H1 (cell line): ENCODE results near the gene MOB2. TPM values are rescaled to one million over a fixed set of nuclear protein-coding genes. Genes with fewer than 3 reads are reported as not detected.

Source experiments
- CTCF ChIA-PET: fragments of 300-600 bp; sonication (Branson Sonifier 250); formaldehyde crosslinking; loops from one replicate; lab custom pipeline; 2021; ENCODE audit not compliant: partially characterized antibody; lab: Charles Lee
- POLR2A ChIA-PET: fragments of 300-600 bp; sonication (Branson Sonifier 250); formaldehyde crosslinking; loops from one replicate; lab custom pipeline; 2021; ENCODE audit warnings: inconsistent platforms; ENCODE audit not compliant: partially characterized antibody; lab: Charles Lee
- DNase-seq, 2 experiments: peaks; one replicate each; pipeline versions ENCODE4 v3.0.0 to v3.0.0-alpha.2; 2010 to 2022; ENCODE audit warnings: low spot score in 2 of 2, low read depth in 1 of 2, mixed read lengths in 1 of 2
- FAIRE-seq: peaks from 2 replicates; lab custom pipeline; 2011; peaks lifted over from hg19 to GRCh38; lab: Jason Lieb, UNC
- H2AFZ ChIP-seq: 2 replicates; pipeline ENCODE4 v1.8.1; 2012; ENCODE audit warnings: low read length, inconsistent platforms
- H2AK5ac ChIP-seq: 2 replicates; pipeline ENCODE4 v1.6.1; 2013; ENCODE audit warnings: low read depth, low read length
- H2BK120ac ChIP-seq: replicated peaks from 2 replicates; pipeline ENCODE3; 2013; ENCODE audit warnings: low read depth, low read length, inconsistent platforms
- H2BK12ac ChIP-seq: 2 replicates; pipeline ENCODE4 v1.6.1; 2013; ENCODE audit warnings: low read depth, low read length
- H2BK15ac ChIP-seq: 2 replicates; pipeline ENCODE4 v1.6.1; 2013; ENCODE audit warnings: low read length
- H2BK20ac ChIP-seq: 2 replicates; pipeline ENCODE4 v1.6.1; 2013; ENCODE audit warnings: low read length
- H2BK5ac ChIP-seq: 2 replicates; pipeline ENCODE4 v1.6.1; 2013; ENCODE audit warnings: low read depth, low read length
- H3K14ac ChIP-seq: 2 replicates; pipeline ENCODE4 v1.6.1; 2013; ENCODE audit warnings: inconsistent platforms; ENCODE audit not compliant: insufficient read length
- H3K18ac ChIP-seq: 2 replicates; pipeline ENCODE4 v1.6.1; 2013; ENCODE audit warnings: low read length; ENCODE audit errors: extremely low read depth
- H3K23ac ChIP-seq: 2 replicates; pipeline ENCODE4 v1.6.1; 2013; ENCODE audit warnings: inconsistent platforms; ENCODE audit not compliant: insufficient read length
- H3K23me2 ChIP-seq: 2 replicates; pipeline ENCODE4 v1.6.1; 2013; ENCODE audit warnings: low read depth, low read length
- H3K27ac ChIP-seq: 2 replicates; pipeline ENCODE4 v1.6.1; 2011; ENCODE audit warnings: low read depth, low read length, inconsistent platforms
- H3K27me3 ChIP-seq, 4 experiments: replicated peaks in 1 of 4; 1 replicate in 1 of 4; 2 replicates in 3 of 4; pipeline versions ENCODE4 v1.6.1 to v1.8.1; 2011 to 2013; ENCODE audit warnings: low read length in 3 of 4, mild to moderate bottlenecking in 3 of 4, inconsistent platforms in 2 of 4, mixed read lengths in 2 of 4, moderate library complexity in 1 of 4; ENCODE audit not compliant: control insufficient read depth in 3 of 4, insufficient read depth in 3 of 4; ENCODE audit errors: extremely low read depth in 1 of 4
- H3K36me3 ChIP-seq, 4 experiments: 2 replicates each; pipeline versions ENCODE4 v1.6.1 to v1.8.1; 2011 to 2013; ENCODE audit warnings: mild to moderate bottlenecking in 4 of 4, low read length in 3 of 4, moderate library complexity in 2 of 4, control low read depth in 1 of 4, inconsistent platforms in 1 of 4; ENCODE audit not compliant: insufficient read depth in 4 of 4, control insufficient read depth in 2 of 4
- H3K4ac ChIP-seq: replicated peaks from 2 replicates; pipeline ENCODE3; 2013; ENCODE audit warnings: low read length, low read depth, mixed read lengths, inconsistent platforms; ENCODE audit not compliant: insufficient read length
- H3K4me1 ChIP-seq, 4 experiments: replicated peaks in 1 of 4; 1 replicate in 1 of 4; 2 replicates in 3 of 4; pipeline versions ENCODE4 v1.6.1 to v1.8.1; 2011 to 2013; ENCODE audit warnings: low read length in 3 of 4, inconsistent platforms in 2 of 4, mixed read lengths in 1 of 4; ENCODE audit not compliant: insufficient read depth in 4 of 4, control insufficient read depth in 3 of 4
- H3K4me2 ChIP-seq, 2 experiments: 2 replicates each; pipeline versions ENCODE4 v1.6.1 to v1.8.1; 2011 to 2013; ENCODE audit warnings: low read depth in 2 of 2, low read length in 2 of 2, control low read depth in 1 of 2, inconsistent platforms in 1 of 2, mild to moderate bottlenecking in 1 of 2; ENCODE audit not compliant: insufficient read depth in 1 of 2
- H3K4me3 ChIP-seq, 4 experiments: fragments of 200-600, 300-600 bp in 1 of 4; sonication (generic), shearing (Covaris generic), sonication (Bioruptor Twin) in 1 of 4; 2 replicates each; pipeline versions ENCODE4 v1.5.1 to v1.8.1; 2011 to 2016; ENCODE audit warnings: low read length in 4 of 4, low read depth in 3 of 4, control low read depth in 2 of 4, inconsistent platforms in 2 of 4, mild to moderate bottlenecking in 2 of 4, mixed read lengths in 1 of 4, moderate library complexity in 1 of 4; ENCODE audit not compliant: insufficient read depth in 2 of 4; ENCODE audit errors: extremely low read depth in 1 of 4
- H3K56ac ChIP-seq: replicated peaks from 2 replicates; pipeline ENCODE3; 2013; ENCODE audit warnings: low read depth, mild to moderate bottlenecking, mixed read lengths, low read length, inconsistent platforms; ENCODE audit not compliant: insufficient read length
- H3K79me1 ChIP-seq: 2 replicates; pipeline ENCODE4 v1.6.1; 2013; ENCODE audit warnings: low read depth, low read length, control low read depth
- H3K79me2 ChIP-seq, 2 experiments: 2 replicates each; pipeline versions ENCODE4 v1.6.1 to v1.8.1; 2012 to 2013; ENCODE audit warnings: low read length in 2 of 2, mild to moderate bottlenecking in 2 of 2, inconsistent platforms in 1 of 2; ENCODE audit not compliant: insufficient read depth in 2 of 2, control insufficient read depth in 1 of 2
- H3K9ac ChIP-seq, 4 experiments: replicated peaks in 1 of 4; 1 replicate in 1 of 4; 2 replicates in 3 of 4; pipeline versions ENCODE4 v1.6.1 to v1.8.1; 2011 to 2013; ENCODE audit warnings: low read depth in 3 of 4, low read length in 3 of 4, control low read depth in 2 of 4, mild to moderate bottlenecking in 2 of 4, moderate library complexity in 2 of 4, inconsistent platforms in 1 of 4; ENCODE audit errors: extremely low read depth in 1 of 4
- H3K9me3 ChIP-seq, 2 experiments: 2 replicates each; pipeline versions ENCODE4 v1.6.1 to v1.8.1; 2012 to 2013; ENCODE audit warnings: mild to moderate bottlenecking in 2 of 2, moderate library complexity in 2 of 2, control low read depth in 1 of 2, inconsistent platforms in 1 of 2, low read depth in 1 of 2, low read length in 1 of 2, mixed read lengths in 1 of 2; ENCODE audit not compliant: insufficient read depth in 2 of 2
- H4K20me1 ChIP-seq, 2 experiments: replicated peaks in 1 of 2; 2 replicates each; pipeline versions ENCODE3 to v1.8.1; 2011 to 2013; ENCODE audit warnings: inconsistent platforms in 2 of 2, low read length in 2 of 2, mild to moderate bottlenecking in 1 of 2; ENCODE audit not compliant: insufficient read depth in 2 of 2, control insufficient read depth in 1 of 2
- H4K5ac ChIP-seq: 2 replicates; pipeline ENCODE4 v1.6.1; 2013; ENCODE audit warnings: low read length, low read depth, mixed read lengths, inconsistent platforms; ENCODE audit not compliant: insufficient read length
- H4K8ac ChIP-seq: 2 replicates; pipeline ENCODE4 v1.8.0; 2013; ENCODE audit warnings: mild to moderate bottlenecking, moderate library complexity, low read length, inconsistent platforms; ENCODE audit not compliant: insufficient read depth; ENCODE audit errors: extremely low read depth
- H4K91ac ChIP-seq: replicated peaks from 2 replicates; pipeline ENCODE3; 2013; ENCODE audit warnings: low read length, mixed read lengths, inconsistent platforms; ENCODE audit not compliant: insufficient read length
- BACH1 ChIP-seq: IDR thresholded peaks from 2 replicates; pipeline ENCODE4 v1.6.1; 2012; ENCODE audit warnings: low read length, improper control_type of control experiment
- CHD2 ChIP-seq: IDR thresholded peaks from 2 replicates; pipeline ENCODE4 v1.6.1; 2012; ENCODE audit warnings: low read length, improper control_type of control experiment
- HDAC2 ChIP-seq, 2 experiments: fragments of 300-600 bp in 1 of 2; sonication (generic) in 1 of 2; IDR thresholded peaks; 2 replicates each; pipeline ENCODE4 v1.6.1; 2011 to 2012; ENCODE audit warnings: low read depth in 2 of 2, low read length in 2 of 2, mild to moderate bottlenecking in 2 of 2, moderate library complexity in 2 of 2, borderline replicate concordance in 1 of 2, inconsistent platforms in 1 of 2
- JUN ChIP-seq: IDR thresholded peaks from 2 replicates; pipeline ENCODE4 v1.6.1; 2011; ENCODE audit warnings: low read depth, mild to moderate bottlenecking, improper control_type of control experiment, low read length
- POU5F1 ChIP-seq: IDR thresholded peaks from 2 replicates; pipeline ENCODE4 v1.6.1; 2011; ENCODE audit warnings: low read depth, mild to moderate bottlenecking, low read length, moderate library complexity
- RBBP5 ChIP-seq: IDR thresholded peaks from 2 replicates; pipeline ENCODE4 v1.7.1; 2012; ENCODE audit warnings: low read depth, mild to moderate bottlenecking, inconsistent platforms, low read length, moderate library complexity, borderline replicate concordance
- RXRA ChIP-seq: IDR thresholded peaks from 2 replicates; pipeline ENCODE4 v1.6.1; 2011; ENCODE audit warnings: low read depth, mild to moderate bottlenecking, low read length, moderate library complexity; ENCODE audit not compliant: insufficient read depth
- SP1 ChIP-seq: IDR thresholded peaks from 2 replicates; pipeline ENCODE4 v1.6.1; 2011; ENCODE audit warnings: low read depth, low read length
- WGBS, 2 experiments: shearing (Covaris generic) in 1 of 2; methylation state at CpG; one replicate each; pipeline versions ENCODE4 v1.1.6 to v1.1.7; 2013 to 2015; ENCODE audit warnings: low lambda C conversion rate in 2 of 2, mixed read lengths in 2 of 2, inconsistent platforms in 1 of 2, low coverage in 1 of 2, missing lambda C conversion rate in 1 of 2; ENCODE audit not compliant: insufficient replicate concordance in 2 of 2, insufficient coverage in 1 of 2, insufficient read length in 1 of 2; ENCODE audit errors: extremely low coverage in 1 of 2, missing lambda C conversion rate in 1 of 2; 5-methylcytosine and 5-hydroxymethylcytosine counted together
- polyA plus RNA-seq, 7 experiments: library from polyadenylated mRNA; depleted of rRNA in 3 of 7; stranded (reverse) in 5 of 7; unstranded in 2 of 7; fragments of >200 nt in 5 of 7; fragments of 200-250 nt in 2 of 7; gene quantifications; 1 replicate in 5 of 7; 2 replicates in 1 of 7; 4 replicates in 1 of 7; pipeline versions ENCODE4 v1.2.1 to v1.2.3, GENCODE V29; 2011 to 2013; ENCODE audit warnings: missing spikeins in 2 of 7, mixed read lengths in 2 of 7
- total RNA-seq: library from RNA; stranded (reverse); fragmentation: NEBNext Ultra II Directional; extraction: Animal tissue kit (Norgen Biotek cat#: 25700); gene quantifications from 2 replicates; pipeline ENCODE4 v1.2.1, GENCODE V29; 2021
- TF ChIP-seq, protein P1 (sequence below): IDR thresholded peaks from 2 replicates; pipeline ENCODE4 v1.6.1; 2012; ENCODE audit warnings: inconsistent platforms
- TF ChIP-seq, protein P2 (sequence below), 3 experiments: IDR thresholded peaks; 1 replicate in 2 of 3; 2 replicates in 1 of 3; pipeline versions ENCODE4 v1.5.1 to v1.6.1; 2011; ENCODE audit warnings: low read length in 3 of 3, mild to moderate bottlenecking in 3 of 3, inconsistent platforms in 2 of 3, low read depth in 1 of 3, moderate library complexity in 1 of 3; ENCODE audit not compliant: insufficient read depth in 1 of 3; ENCODE audit errors: control extremely low read depth in 1 of 3

MOB2 gene
- total and polyA plus RNA-seq, 2 of the 8 experiments (the other 6 are each of a cell fraction or from before 2014, with no cell fraction given) = 18.6 to 28.2 TPM

DNA sequence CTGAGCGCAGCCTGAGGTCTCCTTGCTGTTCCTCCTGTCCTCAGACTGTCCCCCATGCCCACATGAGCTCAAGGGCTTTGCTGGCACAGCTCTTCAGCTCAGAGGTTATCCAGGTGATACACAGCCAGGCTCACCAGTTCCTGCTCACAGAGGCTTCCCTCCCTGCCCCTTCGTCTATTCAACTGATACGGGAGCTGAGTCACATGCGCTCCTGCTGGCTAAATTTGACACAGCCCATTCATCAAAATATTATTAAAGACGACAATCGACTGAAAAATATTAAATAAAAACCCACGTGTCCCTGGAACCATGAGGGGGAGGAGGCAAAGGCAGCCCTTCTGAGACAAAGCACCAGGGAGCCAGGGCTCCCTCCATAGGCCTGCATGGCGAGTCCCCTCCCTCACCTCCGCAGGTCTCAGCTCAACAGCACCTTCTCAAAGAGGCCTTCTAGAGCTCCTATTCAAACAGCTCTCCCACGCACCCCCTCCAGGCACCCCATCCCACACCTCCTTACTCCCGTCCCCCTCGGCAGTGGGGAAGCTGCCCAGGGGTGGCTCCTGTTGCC is 45.0 kb upstream of the MOB2 start:
- no peak overlapping the region for H2BK15ac ChIP-seq
- H2AK5ac ChIP-seq = no peak overlapping the region
- no peak overlapping the region for H3K4me2 ChIP-seq
- H3K4me3 ChIP-seq = no peak overlapping the region
- H3K9me3 ChIP-seq = no peaks in the 10 kb centered on the region
- peaks cover 1 to 9% of the 10 kb centered on the region in 2 experiments for H4K20me1 ChIP-seq
- no peak overlapping the region for H3K4ac ChIP-seq
- H2BK12ac ChIP-seq = no peak overlapping the region
- H3K79me1 ChIP-seq = peaks cover 25% of the 10 kb centered on the region
- H3K27ac ChIP-seq = no peak overlapping the region
- H3K14ac ChIP-seq = no peak overlapping the region
- H3K56ac ChIP-seq = no peak overlapping the region
- no peak overlapping the region for H4K91ac ChIP-seq
- H4K5ac ChIP-seq = no peak overlapping the region
- no peak overlapping the region for H2BK5ac ChIP-seq
- 88% methylated on average over 12 of the region's 12 CpGs; no CpG with 5 or more reads in 1 of the 2 experiments for WGBS, 2 experiments
- no peak overlapping the region for H3K23ac ChIP-seq
- no peaks in the 10 kb centered on the region for H3K36me3 ChIP-seq
- no peak overlapping the region for H4K8ac ChIP-seq
- POLR2A ChIA-PET = no interaction called here
- H3K27me3 ChIP-seq = no peaks in the 10 kb centered on the region
- no peak overlapping the region for H3K18ac ChIP-seq
- H3K4me1 ChIP-seq = peaks cover 0 to 2% (median 0%) of the 10 kb centered on the region in 4 experiments; a peak in 1 of 7 replicates
- peaks cover 0 to 57% of the 10 kb centered on the region in 2 experiments; a peak in 1 of 4 replicates for H3K79me2 ChIP-seq
- no peak overlapping the region for H2BK120ac ChIP-seq
- CTCF ChIA-PET = interaction anchor here (0.8 to 2.5 kb wide), 6 partner anchors 10 to 43 kb away, joined by 3 to 13 read pairs (median 6); no protein-coding TSS in a partner anchor
- H2BK20ac ChIP-seq = no peak overlapping the region
- H2AFZ ChIP-seq = no peak overlapping the region
- no peak overlapping the region for H3K9ac ChIP-seq
- no peak for DNase-seq
- no peak for FAIRE-seq
- no peaks in the 10 kb centered on the region for H3K23me2 ChIP-seq
- no peak for TF ChIP-seq CHD2
- TF ChIP-seq SP1 = no peak
- no peak for TF ChIP-seq HDAC2 (IDR thresholded peaks at IDR 0.05; ENCODE audit: borderline replicate concordance in 1 of 2, low read depth in 2 of 2, low read length in 2 of 2)
- TF ChIP-seq BACH1 = no peak
- TF ChIP-seq, protein P1, sequence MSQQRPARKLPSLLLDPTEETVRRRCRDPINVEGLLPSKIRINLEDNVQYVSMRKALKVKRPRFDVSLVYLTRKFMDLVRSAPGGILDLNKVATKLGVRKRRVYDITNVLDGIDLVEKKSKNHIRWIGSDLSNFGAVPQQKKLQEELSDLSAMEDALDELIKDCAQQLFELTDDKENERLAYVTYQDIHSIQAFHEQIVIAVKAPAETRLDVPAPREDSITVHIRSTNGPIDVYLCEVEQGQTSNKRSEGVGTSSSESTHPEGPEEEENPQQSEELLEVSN = no peak
- TF ChIP-seq RXRA = no peak
- TF ChIP-seq, protein P2, sequence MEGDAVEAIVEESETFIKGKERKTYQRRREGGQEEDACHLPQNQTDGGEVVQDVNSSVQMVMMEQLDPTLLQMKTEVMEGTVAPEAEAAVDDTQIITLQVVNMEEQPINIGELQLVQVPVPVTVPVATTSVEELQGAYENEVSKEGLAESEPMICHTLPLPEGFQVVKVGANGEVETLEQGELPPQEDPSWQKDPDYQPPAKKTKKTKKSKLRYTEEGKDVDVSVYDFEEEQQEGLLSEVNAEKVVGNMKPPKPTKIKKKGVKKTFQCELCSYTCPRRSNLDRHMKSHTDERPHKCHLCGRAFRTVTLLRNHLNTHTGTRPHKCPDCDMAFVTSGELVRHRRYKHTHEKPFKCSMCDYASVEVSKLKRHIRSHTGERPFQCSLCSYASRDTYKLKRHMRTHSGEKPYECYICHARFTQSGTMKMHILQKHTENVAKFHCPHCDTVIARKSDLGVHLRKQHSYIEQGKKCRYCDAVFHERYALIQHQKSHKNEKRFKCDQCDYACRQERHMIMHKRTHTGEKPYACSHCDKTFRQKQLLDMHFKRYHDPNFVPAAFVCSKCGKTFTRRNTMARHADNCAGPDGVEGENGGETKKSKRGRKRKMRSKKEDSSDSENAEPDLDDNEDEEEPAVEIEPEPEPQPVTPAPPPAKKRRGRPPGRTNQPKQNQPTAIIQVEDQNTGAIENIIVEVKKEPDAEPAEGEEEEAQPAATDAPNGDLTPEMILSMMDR (IDR thresholded peaks at IDR 0.05; ENCODE audit: control extremely low read depth in 1 of 3, insufficient read depth in 1 of 3, low read depth in 1 of 3, low read length in 3 of 3) = no peak
- no peak for TF ChIP-seq POU5F1
- TF ChIP-seq RBBP5 = no peak
- TF ChIP-seq JUN = no peak
